GM18868 (cell line): Measurements from ENCODE around the gene CCT3.
"Not testable (repeated sequence)": the region's sequence is repeated elsewhere in the genome, so short reads cannot be mapped to it uniquely, and the experiment has no call there.

Experiments used
- ATAC-seq: cut with Tn5 transposase; IDR thresholded peaks from one replicate; pipeline ENCODE4 v1.9.1; 2021; ENCODE audit warnings: mild to moderate bottlenecking, moderate library complexity; ENCODE audit not compliant: unreplicated experiment

Gene CCT3

DNA sequence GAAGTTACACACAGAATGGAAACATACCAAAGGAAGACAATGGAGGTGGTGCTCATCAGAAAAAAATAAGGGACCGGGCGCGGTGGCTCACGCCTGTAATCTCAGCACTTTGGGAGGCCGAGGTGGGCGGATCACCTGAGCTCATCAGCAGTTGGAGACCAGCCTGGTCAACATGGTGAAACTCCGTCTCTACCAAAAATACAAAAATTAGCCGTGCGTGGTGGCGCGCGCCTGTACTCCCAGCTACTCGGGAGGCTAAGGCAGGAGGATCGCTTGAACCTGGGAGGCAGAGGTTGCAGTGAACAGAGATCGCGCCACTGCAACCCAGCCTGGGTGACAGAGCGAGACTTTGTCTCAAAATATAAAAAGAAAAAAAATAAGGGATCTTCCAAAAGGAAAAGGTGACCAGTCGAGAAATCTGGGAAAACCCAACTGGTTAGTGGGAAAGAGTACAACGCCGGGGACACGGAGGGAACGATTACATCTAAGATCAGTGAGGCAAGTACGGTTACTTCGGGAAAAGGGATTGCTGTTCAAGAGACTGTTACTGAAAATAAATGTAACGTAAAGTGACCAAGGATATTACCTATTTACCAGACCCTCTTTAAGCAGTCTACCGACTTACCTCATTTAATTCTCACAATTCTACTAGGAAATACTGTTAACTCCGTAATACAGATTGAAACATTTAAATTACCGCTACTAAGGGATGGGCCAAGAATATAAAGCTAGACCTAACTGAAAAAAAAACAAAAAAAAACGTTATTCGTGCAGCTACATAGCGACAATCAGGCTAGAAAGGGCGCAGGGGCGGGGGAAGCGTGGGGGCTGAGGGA is 822 bp downstream of the CCT3 start:
- no peak for ATAC-seq

GRCh38 chr1:156336242-156336641 is 1.9 kb downstream of the CCT3 start:
- no peak for ATAC-seq

GRCh38 chr1:156323179-156323578 is 14.9 kb downstream of the CCT3 start:
- not testable (repeated sequence) for ATAC-seq

GRCh38 chr1:156320560-156320959 is 17.5 kb downstream of the CCT3 start:
- ATAC-seq, result no peak

DNA sequence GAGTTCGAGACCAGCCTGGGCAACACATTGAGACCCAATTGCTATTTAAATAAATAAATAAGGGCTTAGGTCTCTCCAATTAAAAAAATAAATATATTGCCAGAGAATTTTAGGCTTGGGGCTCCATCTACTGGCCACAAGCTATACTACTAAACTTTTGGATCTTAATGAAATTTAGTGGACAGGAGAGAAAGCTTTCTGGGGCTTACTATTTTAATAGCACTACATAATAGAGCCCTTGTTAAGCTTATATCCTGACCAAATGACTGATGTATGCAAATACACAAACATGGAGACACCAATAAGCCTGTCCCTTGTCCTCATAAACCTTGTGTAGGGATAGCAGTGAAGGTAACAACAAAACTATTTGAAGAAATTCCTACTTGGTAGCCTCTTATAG is 18.4 kb downstream of the CCT3 start:
- ATAC-seq, result no peak

DNA sequence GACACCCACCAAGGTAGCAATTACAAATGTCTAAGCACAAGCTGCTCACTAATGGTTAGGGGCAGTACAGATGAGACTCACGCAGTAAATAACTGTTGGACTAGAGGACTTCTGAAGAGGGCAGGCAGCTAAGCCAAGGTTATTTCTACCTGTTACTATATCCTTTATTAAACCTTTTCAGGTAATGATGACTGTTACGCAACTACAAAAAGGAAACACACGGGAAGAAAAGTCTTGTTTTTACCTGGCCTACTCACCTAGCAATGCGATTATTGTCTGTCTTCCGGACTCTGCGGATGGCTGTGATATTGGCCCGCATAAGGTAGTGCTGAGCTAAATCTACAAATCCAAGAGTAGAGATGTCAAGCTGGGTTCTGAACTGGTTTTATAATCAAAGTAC is 21.2 kb downstream of the CCT3 start:
- no peak for ATAC-seq

DNA sequence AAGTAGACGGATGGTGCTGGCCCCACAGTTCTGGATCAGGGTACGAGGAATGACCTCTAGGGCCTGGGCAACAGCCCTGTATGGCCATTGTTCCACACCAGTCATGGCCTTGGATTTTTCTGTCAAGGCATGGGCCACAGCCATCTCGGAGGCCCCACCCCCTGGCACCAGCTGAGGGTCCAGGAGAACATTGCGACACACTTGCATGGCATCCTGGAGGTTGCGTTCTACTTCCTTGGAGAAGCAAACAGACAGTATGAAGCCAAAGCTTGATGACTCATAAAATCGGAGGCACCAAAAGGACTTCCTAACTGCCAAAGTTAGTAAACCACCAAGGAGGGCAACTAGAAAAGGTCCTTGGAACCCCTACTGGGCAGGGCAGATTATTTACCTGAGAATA is 27.1 kb downstream of the CCT3 start:
- ATAC-seq, result no peak

DNA sequence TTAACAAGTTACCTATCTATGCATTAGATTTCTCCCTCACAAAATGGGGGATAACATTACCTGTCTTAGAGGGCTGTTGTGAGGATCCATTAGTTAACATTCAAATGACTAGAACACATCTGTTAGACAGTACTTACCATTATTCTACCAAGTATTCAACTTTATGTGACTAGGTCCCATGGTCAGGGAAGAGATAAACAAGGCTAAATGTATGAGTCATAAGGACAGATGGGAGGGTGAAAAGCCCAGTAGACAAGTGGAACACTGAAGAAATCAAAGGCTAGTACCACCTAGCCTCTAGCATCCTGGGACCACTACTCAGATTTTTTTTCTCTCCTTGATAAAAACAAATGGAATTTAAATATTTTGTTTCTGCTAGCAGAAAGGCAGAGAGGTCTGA is 30.0 kb downstream of the CCT3 start:
- no peak for ATAC-seq

GRCh38 chr1:156305215-156305614 is 32.9 kb downstream of the CCT3 start:
- ATAC-seq, result no peak

GRCh38 chr1:156303241-156303640 is 34.9 kb downstream of the CCT3 start:
- no peak for ATAC-seq

- no peak for ATAC-seq
Observed at GRCh38 chr1:156298852-156299357, 39.2 kb downstream of the CCT3 start, which contains the start of gene VHLL. TSS of gene VHLL (minus strand) at chr1:156299307. CDS start at chr1:156299189, 118 bp downstream.

- no peak for ATAC-seq
Observed at GRCh38 chr1:156295391-156295947, 42.6 kb downstream of the CCT3 start, which contains the start of gene GLMP. TSS of gene GLMP (minus strand) at chr1:156295679. CDS start at chr1:156295645, 34 bp downstream.

GRCh38 chr1:156293895-156294294 is 44.2 kb downstream of the CCT3 start:
- no peak for ATAC-seq

GRCh38 chr1:156293098-156293434 is 45.0 kb downstream of the CCT3 start:
- no peak for ATAC-seq

DNA sequence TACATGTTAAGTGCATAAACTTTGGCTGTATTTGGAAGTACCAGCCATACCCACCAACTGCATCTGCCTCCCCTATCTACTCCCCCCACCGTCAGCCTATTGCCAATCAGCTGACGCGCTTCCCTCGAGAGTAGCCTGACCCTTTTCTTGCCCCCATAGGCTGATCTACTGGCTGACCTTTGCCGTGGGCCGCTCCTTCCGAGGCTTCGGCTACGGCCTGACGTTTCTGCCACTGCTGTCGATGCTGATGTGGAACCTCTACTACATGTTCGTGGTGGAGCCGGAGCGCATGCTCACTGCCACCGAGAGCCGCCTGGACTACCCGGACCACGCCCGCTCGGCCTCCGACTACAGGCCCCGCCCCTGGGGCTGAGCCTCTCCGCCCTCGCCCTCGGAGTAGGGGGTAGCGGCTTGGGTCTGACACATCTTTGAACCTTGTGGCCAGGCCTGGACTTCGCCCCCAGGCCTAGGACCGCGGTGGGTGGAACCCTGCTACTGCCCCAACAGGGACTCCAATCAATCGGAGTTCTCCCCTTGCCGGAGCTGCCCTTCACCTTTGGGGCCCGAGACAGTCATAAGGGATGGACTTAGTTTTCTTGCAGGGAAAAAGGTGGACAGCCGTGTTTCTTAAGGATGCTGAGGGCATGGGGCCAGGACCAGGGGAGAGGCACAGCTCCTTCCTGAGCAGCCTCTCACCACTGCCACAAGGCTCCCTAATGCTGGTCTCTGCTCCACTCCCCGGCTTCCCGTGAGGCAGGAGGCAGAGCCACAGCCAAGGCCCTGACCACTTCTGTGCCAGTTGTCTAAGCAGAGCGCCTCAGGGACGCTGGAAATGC is 46.6 kb downstream of the CCT3 start:
- ATAC-seq, result peak; percentile 39

- no peak for ATAC-seq
Observed at GRCh38 chr1:156289857-156290256, 48.2 kb downstream of the CCT3 start.

DNA sequence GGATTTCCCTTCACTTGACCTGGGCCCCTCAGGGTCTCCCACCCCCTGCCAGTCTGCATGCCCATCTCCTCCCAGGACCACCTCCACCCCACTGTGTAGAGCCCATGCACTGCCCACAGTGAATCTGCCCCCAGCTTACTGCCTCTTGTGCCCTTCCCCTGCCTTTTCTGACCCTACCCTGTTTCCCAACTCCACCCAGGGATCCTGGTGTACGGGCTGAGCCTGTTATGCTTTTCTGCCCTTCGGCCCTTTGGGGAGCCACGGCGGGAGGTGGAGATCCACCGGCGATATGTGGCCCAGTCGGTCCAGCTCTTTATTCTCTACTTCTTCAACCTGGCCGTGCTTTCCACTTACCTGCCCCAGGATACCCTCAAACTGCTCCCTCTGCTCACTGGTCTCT is 52.0 kb downstream of the CCT3 start:
- ATAC-seq, result no peak

GRCh38 chr1:156285437-156285836 is 52.7 kb downstream of the CCT3 start:
- no peak for ATAC-seq

- ATAC-seq, result no peak
Observed at GRCh38 chr1:156284757-156285156, 53.3 kb downstream of the CCT3 start.

GRCh38 chr1:156284112-156284511 is 54.0 kb downstream of the CCT3 start, which contains the start of gene TMEM79:
TSS of gene TMEM79 (plus strand) at chr1:156284325. CDS start at chr1:156285227, 902 bp downstream.
- no peak for ATAC-seq

- no peak for ATAC-seq
Observed at GRCh38 chr1:156283521-156283920, 54.6 kb downstream of the CCT3 start.
